GM12892 (cell line): ENCODE results near the gene FTH1.
A peak's percentile ranks its signal among the peaks of the same experiment; 100 is the strongest.

Experiments
- DNase-seq: peaks from one replicate; pipeline ENCODE4 v3.0.0; 2011; ENCODE audit not compliant: insufficient read length
- FAIRE-seq: peaks from 2 replicates; lab custom pipeline; 2011; peaks lifted over from hg19 to GRCh38; lab: Jason Lieb, UNC
- POLR2A ChIP-seq: IDR thresholded peaks from 2 replicates; pipeline ENCODE4 v1.6.1; 2011; ENCODE audit warnings: low read depth, low read length, control low read depth
- POLR2AphosphoS5 ChIP-seq: IDR thresholded peaks from 2 replicates; pipeline ENCODE4 v1.6.1; 2011; ENCODE audit warnings: low read depth, low read length, control low read depth
- TAF1 ChIP-seq: IDR thresholded peaks from 2 replicates; pipeline ENCODE4 v1.6.1; 2011; ENCODE audit warnings: low read depth, mild to moderate bottlenecking, control low read depth, low read length, borderline replicate concordance

FTH1 gene

DNA sequence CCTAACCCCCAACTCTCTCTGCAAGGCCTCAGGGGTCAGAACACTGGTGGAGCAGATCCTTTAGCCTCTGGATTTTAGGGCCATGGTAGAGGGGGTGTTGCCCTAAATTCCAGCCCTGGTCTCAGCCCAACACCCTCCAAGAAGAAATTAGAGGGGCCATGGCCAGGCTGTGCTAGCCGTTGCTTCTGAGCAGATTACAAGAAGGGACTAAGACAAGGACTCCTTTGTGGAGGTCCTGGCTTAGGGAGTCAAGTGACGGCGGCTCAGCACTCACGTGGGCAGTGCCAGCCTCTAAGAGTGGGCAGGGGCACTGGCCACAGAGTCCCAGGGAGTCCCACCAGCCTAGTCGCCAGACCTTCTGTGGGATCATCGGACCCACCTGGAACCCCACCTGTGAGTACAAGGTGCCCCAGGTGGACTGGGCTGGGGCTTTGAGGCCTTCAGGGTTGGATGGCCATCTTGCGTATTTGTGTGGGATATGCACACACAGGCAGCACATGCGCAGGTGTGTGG lies 17.3 kb downstream of the FTH1 start, which contains the start of gene BEST1:
Gene BEST1, plus strand, starts transcription at position 317 of the 513 bp plus-strand sequence. CDS start 1,456 bp downstream, outside the sequence.
- FAIRE-seq = no peak
- TF ChIP-seq TAF1 (no peak), POLR2A (no peak), POLR2AphosphoS5 (no peak)
- no peak for DNase-seq

DNA sequence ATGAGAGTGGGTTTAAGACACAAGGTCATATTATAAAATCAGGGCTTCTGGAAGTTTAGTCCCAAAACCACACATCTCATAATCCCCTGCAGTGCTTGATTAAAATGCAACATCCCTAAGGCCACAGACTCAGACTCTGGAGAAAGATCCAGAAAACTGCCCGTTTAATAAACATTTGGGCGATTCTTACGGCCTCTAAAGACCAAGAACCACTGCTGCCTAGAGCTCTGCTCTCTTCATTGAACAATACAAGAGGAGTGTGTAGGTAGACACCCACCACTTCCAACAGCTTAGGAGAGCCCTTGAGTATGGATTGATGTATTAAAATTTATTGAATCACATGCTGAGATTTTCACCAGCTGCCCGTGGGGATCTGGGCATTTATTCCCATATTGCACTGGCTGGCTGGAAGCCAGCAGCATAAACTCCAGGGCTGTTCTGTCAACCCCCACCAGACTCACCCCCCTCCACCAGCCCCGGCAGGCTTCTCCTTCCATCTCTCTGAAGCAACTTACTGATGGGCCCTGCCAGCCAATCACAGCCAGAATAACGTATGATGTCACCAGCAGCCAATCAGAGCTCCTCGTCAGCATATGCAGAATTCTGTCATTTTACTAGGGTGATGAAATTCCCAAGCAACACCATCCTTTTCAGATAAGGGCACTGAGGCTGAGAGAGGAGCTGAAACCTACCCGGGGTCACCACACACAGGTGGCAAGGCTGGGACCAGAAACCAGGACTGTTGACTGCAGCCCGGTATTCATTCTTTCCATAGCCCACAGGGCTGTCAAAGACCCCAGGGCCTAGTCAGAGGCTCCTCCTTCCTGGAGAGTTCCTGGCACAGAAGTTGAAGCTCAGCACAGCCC lies 18.0 kb downstream of the FTH1 start:
- DNase-seq (no peak), FAIRE-seq (no peak)
- no peak for TF ChIP-seq TAF1
- no peak for TF ChIP-seq POLR2A
- TF ChIP-seq POLR2AphosphoS5 = no peak

DNA sequence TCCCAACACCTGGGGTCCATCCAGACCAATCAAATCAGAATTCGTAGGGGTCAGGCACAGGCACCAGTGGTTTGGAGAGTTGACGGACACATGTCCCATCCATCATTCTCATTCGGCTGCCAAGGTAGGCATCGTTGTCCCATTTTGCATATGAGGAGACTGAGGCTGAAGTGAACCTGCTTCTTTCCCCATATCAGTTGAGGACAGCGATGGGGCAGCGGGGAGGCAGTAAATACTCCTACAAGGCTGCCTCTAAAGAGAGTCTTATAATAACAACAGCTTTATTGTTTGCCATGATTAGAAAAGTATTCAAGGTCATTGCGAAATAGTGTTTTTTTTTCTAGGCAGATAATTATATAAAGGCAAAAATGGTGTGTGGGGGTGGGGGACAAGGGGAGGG lies 18.9 kb downstream of the FTH1 start:
- FAIRE-seq = no peak
- TF ChIP-seq POLR2A (no peak), POLR2AphosphoS5 (no peak), TAF1 (no peak)

DNA sequence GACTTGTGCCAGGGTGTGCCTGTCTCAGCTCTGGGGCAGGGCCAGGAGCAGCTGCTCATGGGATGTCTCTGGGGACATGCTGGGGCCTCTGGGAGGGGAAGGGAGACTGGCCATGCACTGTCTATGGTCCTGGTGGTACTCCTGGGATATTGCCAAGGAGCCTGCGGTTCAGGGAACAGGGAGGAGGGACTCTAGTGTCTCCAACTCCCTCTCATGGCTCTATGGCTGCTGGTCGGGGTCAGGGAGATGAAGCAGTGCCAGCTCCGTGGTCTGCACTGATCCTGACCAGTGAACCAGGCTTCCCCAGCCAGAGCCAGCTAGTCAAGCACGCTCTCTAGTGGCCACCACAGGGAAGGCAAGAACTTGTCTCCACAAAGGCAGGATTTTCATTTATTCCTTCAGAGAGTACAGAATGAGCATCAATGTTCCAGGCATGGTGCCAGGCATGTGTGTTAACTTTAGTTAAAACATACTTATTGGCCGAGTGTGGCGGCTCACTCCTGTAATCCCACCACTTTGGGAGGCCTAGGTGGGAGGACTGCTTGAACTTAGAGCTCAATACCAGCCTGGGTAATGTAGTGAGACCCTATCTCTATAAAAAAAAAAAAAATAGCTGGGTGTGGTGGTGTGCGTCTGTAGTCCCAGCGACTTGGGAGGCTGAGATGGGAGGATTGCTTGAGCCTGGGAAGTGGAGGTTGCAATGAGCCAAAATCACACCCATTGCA lies 19.8 kb downstream of the FTH1 start:
- FAIRE-seq (peak; percentile 87), DNase-seq (peak; percentile 68)
- TF ChIP-seq TAF1 = no peak
- no peak for TF ChIP-seq POLR2AphosphoS5
- no peak for TF ChIP-seq POLR2A

More for the DNA sequence above, 18.9 kb downstream of the FTH1 start:
- DNase-seq = no peak

DNA sequence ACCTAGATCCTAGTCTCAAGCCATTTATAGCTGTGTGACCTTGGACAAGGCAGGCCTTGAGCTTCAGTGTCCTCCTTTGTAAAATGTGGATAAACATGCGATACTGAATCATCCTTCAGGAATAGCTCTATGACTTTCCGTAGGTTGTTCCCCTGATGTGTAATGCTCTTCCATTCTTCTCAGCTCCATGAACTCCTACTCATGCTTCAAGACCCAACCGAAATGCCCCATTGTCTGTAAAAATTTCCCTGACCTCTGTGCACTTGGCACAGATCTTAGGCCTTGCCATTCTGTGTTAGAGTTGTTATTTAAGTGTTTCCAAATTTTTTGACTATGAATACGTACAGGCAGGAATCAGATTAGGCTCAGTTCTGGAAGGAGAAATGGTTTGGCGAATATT lies 20.5 kb downstream of the FTH1 start:
- DNase-seq (no peak), FAIRE-seq (no peak)
- TF ChIP-seq POLR2AphosphoS5 (no peak), POLR2A (no peak), TAF1 (no peak)

DNA sequence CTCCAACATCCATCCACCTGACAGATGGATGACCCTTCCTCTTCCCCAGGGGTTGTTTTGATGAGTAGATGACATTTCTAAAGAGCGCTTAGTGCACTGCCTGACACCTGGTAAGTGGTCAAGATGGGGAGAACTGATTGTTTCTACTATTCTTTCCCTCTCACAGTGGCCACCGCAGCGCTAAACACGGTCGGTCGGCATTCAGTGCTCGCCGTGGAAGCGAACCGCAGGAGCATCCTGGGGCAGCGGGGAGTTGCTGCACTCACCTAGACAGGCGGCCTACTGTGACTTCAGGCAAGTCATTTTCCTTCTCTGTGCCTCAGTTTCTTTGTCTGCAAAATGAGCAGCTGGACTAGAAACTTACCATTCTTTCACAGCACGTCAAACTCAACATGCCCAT lies 22.2 kb downstream of the FTH1 start:
- no peak for TF ChIP-seq POLR2A
- no peak for TF ChIP-seq POLR2AphosphoS5
- TF ChIP-seq TAF1 = no peak
- DNase-seq = no peak
- no peak for FAIRE-seq

DNA sequence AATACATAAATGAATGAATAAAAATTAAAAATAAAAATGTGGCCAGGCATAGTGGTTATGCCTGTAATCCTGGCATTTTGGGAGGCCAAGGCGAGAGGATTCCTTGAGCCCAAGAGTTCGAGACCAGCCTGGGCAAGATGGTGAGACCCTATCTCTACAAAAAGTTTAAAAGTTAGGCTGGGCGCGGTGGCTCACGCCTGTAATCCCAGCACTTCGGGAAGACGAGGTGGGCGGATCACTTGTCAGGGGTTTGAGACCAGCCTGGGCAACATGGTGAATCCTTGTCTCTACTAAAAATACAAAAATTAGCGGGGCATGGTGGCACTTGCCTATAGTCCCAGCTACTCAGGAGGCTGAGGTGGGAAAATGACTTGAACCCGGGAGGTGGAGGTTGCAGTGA lies 27.0 kb downstream of the FTH1 start:
- no peak for FAIRE-seq

DNA sequence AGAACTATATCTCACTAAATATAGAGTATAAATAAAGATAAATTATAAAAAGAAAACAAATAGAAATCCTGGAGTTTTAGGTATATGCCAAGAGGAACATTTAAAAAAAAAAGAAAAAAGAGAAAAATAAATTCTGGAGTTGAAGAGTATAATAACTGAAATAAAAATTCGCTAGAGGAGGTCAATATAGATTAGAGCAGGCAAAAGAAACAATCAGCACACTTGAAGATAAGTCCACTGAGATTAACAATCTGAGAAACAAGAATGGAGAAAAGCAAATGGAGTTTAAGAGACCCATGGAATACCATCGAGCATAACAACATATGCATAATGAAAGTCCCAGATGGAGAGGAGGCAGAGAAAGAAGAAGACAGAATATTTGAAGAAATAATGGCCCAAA lies 31.6 kb downstream of the FTH1 start:
- FAIRE-seq (no peak), DNase-seq (no peak)
- TF ChIP-seq TAF1 (no peak), POLR2A (no peak), POLR2AphosphoS5 (no peak)

More for the DNA sequence above, 27.0 kb downstream of the FTH1 start:
- no peak for DNase-seq
- TF ChIP-seq POLR2A (no peak), TAF1 (no peak), POLR2AphosphoS5 (no peak)

DNA sequence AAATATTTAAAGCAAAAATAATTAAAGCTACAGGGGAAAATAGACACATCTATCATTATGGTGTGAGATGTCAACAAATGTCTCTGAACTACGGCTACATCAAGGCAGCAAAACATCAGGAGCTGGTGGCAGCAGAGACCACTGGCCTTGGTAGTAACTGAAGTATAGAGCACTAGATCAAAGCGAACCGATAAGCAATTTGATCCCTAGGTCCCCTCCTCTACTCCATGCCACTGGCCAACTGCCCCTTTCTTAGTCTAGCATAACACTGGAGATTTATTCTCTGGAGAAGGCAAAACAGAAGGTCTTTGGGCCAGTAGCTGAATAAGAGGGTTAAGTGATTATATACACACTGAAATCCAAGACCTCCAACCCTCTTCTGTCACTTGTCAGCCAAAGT lies 36.5 kb downstream of the FTH1 start:
- TF ChIP-seq TAF1 = no peak
- no peak for TF ChIP-seq POLR2AphosphoS5
- no peak for TF ChIP-seq POLR2A
- no peak for DNase-seq
- FAIRE-seq = no peak

DNA sequence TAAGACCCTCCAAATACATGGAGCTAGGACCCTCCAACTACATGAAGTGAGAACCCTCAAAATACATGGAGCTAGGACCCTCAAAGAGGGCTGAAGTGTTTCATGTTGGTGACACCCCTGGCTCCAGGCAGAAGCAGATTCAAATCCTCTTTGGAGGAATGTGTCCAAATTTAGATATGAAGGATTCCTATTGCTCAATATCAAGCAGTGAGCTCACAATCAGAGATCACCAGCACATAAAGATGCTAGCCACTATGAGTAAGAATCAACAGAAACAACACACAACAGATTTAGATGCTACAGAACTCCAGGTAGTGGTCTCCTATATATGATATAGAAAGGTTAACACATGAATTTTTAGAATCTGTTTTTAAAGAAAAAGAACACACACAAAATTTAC lies 38.8 kb downstream of the FTH1 start:
- TF ChIP-seq POLR2AphosphoS5 (no peak), POLR2A (no peak), TAF1 (no peak)
- FAIRE-seq (no peak), DNase-seq (no peak)

DNA sequence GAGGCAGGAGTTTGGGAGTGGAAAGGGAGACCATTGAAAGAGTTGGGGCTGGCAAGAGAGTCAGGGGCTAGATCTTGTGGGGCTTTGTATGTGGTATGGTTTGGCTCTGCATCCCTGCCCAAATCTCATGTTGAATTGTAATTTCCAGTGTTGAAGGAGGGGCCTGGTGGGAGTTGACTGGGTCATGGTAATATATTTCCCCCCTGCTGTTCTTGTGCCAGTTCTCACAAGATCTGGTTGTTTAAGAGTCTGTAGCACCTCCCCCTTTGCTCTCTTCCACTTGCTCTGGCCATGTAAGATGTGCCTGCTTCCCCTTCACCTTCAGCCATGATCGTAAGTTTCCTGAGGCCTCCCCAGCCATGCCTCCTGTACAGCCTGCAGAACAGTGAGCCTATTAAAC lies 39.9 kb downstream of the FTH1 start:
- no peak for FAIRE-seq
- no peak for DNase-seq
- TF ChIP-seq POLR2A (no peak), POLR2AphosphoS5 (no peak), TAF1 (no peak)

DNA sequence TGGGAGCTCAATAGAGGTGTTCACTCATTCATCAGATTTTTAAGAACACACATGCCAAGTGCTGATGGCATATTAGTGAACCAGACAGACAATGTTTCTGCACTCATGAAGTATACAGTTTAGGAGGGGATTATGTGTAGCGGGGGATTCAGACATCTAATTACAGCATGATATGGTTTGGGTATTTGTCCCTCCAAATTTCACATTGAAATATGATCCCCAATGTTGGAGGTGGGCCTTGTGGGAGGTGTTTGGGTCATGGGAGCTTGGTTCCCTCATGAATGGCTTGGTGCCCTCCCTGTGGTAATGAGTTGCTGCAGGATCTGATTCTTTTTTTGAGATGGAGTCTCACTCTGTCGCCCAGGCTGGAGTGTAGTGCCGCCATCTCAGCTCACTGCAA lies 41.2 kb downstream of the FTH1 start:
- DNase-seq (no peak), FAIRE-seq (no peak)
- no peak for TF ChIP-seq TAF1
- TF ChIP-seq POLR2A = no peak
- no peak for TF ChIP-seq POLR2AphosphoS5
